GM12878 (cell line): ENCODE results near the gene HSF4. TPM values are rescaled to one million over a fixed set of nuclear protein-coding genes. Genes with fewer than 3 reads are reported as not detected.

Experiments
- BACH1 ChIP-seq: fragments of 450-650 bp; IDR thresholded peaks from 2 replicates; pipeline ENCODE4 v1.6.1; 2017; ENCODE audit warnings: mild to moderate bottlenecking, borderline replicate concordance
- BHLHE40 ChIP-seq, 2 experiments: fragments of 450-650 bp in 1 of 2; IDR thresholded peaks; 2 replicates each; pipeline ENCODE4 v1.6.1; 2011 to 2017; ENCODE audit warnings: low read depth in 2 of 2, borderline replicate concordance in 1 of 2, improper control_type of control experiment in 1 of 2, low read length in 1 of 2, mild to moderate bottlenecking in 1 of 2
- BMI1 ChIP-seq: fragments of 450-650 bp; IDR thresholded peaks from 2 replicates; pipeline ENCODE4 v1.6.1; 2016; ENCODE audit warnings: mild to moderate bottlenecking, moderate library complexity, borderline replicate concordance
- CBFB ChIP-seq: IDR thresholded peaks from 2 replicates; pipeline ENCODE4 v1.6.1; 2016; ENCODE audit warnings: antibody characterized with exemption, low read depth
- CBX3 ChIP-seq: fragments of 200-600 bp; sonication (generic); IDR thresholded peaks from 2 replicates; pipeline ENCODE4 v1.6.1; 2016; ENCODE audit warnings: low read depth, borderline replicate concordance
- DPF2 ChIP-seq: fragments of 450-650 bp; IDR thresholded peaks from 2 replicates; pipeline ENCODE4 v1.6.1; 2017; ENCODE audit warnings: mild to moderate bottlenecking
- GABPA ChIP-seq: IDR thresholded peaks from 2 replicates; pipeline ENCODE4 v1.6.1; 2014; ENCODE audit warnings: antibody characterized with exemption, low read depth, mild to moderate bottlenecking, inconsistent platforms
- IKZF1 ChIP-seq: fragments of 450-650 bp; conservative IDR thresholded peaks from 2 replicates; pipeline ENCODE4 v1.6.1; 2017; ENCODE audit warnings: antibody characterized with exemption, mild to moderate bottlenecking
- LARP7 ChIP-seq: fragments of 450-650 bp; IDR thresholded peaks from 2 replicates; pipeline ENCODE4 v1.6.1; 2017; ENCODE audit warnings: mild to moderate bottlenecking
- NFYA ChIP-seq: IDR thresholded peaks from 2 replicates; pipeline ENCODE4 v1.6.1; 2011; ENCODE audit warnings: low read depth, mild to moderate bottlenecking, low read length, improper control_type of control experiment, borderline replicate concordance
- NKRF ChIP-seq: fragments of 450-650 bp; conservative IDR thresholded peaks from 2 replicates; pipeline ENCODE4 v1.6.1; 2017; ENCODE audit warnings: mild to moderate bottlenecking, moderate library complexity
- POLR2A ChIP-seq: IDR thresholded peaks from 2 replicates; pipeline ENCODE4 v1.6.1; 2011; ENCODE audit warnings: low read depth, mild to moderate bottlenecking, low read length
- POLR2AphosphoS2 ChIP-seq: IDR thresholded peaks from 2 replicates; pipeline ENCODE4 v1.6.1; 2011; ENCODE audit warnings: low read depth, mild to moderate bottlenecking, low read length, improper control_type of control experiment, moderate library complexity
- POU2F2 ChIP-seq: IDR thresholded peaks from 3 replicates; pipeline ENCODE4 v1.6.1; 2011; ENCODE audit warnings: low read depth, mild to moderate bottlenecking, low read length, borderline replicate concordance
- PRDM15 ChIP-seq: fragments of 450-650 bp; formaldehyde crosslinking; IDR thresholded peaks from 2 replicates; pipeline ENCODE4 v1.4.0; 2020; ENCODE audit warnings: mild to moderate bottlenecking, moderate library complexity
- STAT3 ChIP-seq: IDR thresholded peaks from 2 replicates; pipeline ENCODE4 v1.6.1; 2011; ENCODE audit warnings: low read depth, low read length, improper control_type of control experiment
- WRNIP1 ChIP-seq: IDR thresholded peaks from 2 replicates; pipeline ENCODE4 v1.6.1; 2011; ENCODE audit warnings: low read depth, low read length, improper control_type of control experiment, borderline replicate concordance
- ZNF217 ChIP-seq: fragments of 450-650 bp; IDR thresholded peaks from 2 replicates; pipeline ENCODE4 v1.6.1; 2017; ENCODE audit warnings: antibody characterized with exemption, mild to moderate bottlenecking
- polyA plus RNA-seq, 11 experiments: library from polyadenylated mRNA; depleted of rRNA in 4 of 11; unstranded in 6 of 11; stranded (reverse) in 5 of 11; fragments of >200 nt; fragmentation: Nextera tagmentation in 4 of 11; fragmentation: Illumina TruSeq in 1 of 11; extraction: Ambion mirVana in 4 of 11; extraction: Trizol in 1 of 11; gene quantifications; 1 replicate in 1 of 11; 2 replicates in 10 of 11; pipeline versions ENCODE4 v1.2.1 to v1.2.3, GENCODE V29; 2011 to 2016; ENCODE audit warnings: inconsistent platforms in 2 of 11, missing spikeins in 2 of 11, low read depth in 1 of 11
- total RNA-seq, 4 experiments: library from RNA; depleted of rRNA in 3 of 4; stranded (reverse); fragments of >200 nt in 3 of 4; fragmentation: Illumina TruSeq in 1 of 4; extraction: Trizol in 1 of 4; gene quantifications; 2 replicates each; pipeline versions ENCODE4 v1.2.1 to v1.2.3, GENCODE V29; 2013 to 2021
- TF ChIP-seq, protein P1 (sequence below), 3 experiments: IDR thresholded peaks in 2 of 3; conservative IDR thresholded peaks in 1 of 3; 2 replicates each; pipeline ENCODE4 v1.5.1; 2011; ENCODE audit warnings: low read depth in 3 of 3, low read length in 3 of 3, mild to moderate bottlenecking in 3 of 3, control low read depth in 2 of 3, moderate library complexity in 2 of 3, inconsistent platforms in 1 of 3, mixed read lengths in 1 of 3; ENCODE audit not compliant: control insufficient read depth in 2 of 3, insufficient read depth in 1 of 3; ENCODE audit errors: extremely low read depth in 1 of 3
- TF ChIP-seq, protein P2 (sequence below): IDR thresholded peaks from 2 replicates; pipeline ENCODE4 v1.6.1; 2011; ENCODE audit warnings: borderline replicate concordance, low read depth, mild to moderate bottlenecking, moderate library complexity, low read length; ENCODE audit not compliant: insufficient read depth, poor library complexity, severe bottlenecking

The HSF4 gene
- total and polyA plus RNA-seq, 10 of the 15 experiments (the other 5 are each of a cell fraction or from before 2014, with no cell fraction given), result 0.31 to 9.9 (median 2.6) TPM; not detected in 1

- 0 out of 2 replicates have a peak, but pooled peaks have one; percentile 43 for TF ChIP-seq POLR2AphosphoS2
- TF ChIP-seq BHLHE40 (IDR thresholded peaks at IDR 0.05; ENCODE audit: borderline replicate concordance in 1 of 2, low read depth in 2 of 2, low read length in 1 of 2), result peak; percentile 41 to 90; a peak in 3 of 4 replicates
- TF ChIP-seq PRDM15 (CRISPR knock-in tag), result no peak
- no peak for TF ChIP-seq NFYA
- TF ChIP-seq, protein P1, sequence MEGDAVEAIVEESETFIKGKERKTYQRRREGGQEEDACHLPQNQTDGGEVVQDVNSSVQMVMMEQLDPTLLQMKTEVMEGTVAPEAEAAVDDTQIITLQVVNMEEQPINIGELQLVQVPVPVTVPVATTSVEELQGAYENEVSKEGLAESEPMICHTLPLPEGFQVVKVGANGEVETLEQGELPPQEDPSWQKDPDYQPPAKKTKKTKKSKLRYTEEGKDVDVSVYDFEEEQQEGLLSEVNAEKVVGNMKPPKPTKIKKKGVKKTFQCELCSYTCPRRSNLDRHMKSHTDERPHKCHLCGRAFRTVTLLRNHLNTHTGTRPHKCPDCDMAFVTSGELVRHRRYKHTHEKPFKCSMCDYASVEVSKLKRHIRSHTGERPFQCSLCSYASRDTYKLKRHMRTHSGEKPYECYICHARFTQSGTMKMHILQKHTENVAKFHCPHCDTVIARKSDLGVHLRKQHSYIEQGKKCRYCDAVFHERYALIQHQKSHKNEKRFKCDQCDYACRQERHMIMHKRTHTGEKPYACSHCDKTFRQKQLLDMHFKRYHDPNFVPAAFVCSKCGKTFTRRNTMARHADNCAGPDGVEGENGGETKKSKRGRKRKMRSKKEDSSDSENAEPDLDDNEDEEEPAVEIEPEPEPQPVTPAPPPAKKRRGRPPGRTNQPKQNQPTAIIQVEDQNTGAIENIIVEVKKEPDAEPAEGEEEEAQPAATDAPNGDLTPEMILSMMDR (IDR thresholded peaks at IDR 0.05 in 2 of 3, conservative IDR thresholded peaks at IDR 0.05 in 1 of 3; ENCODE audit: control insufficient read depth in 2 of 3, extremely low read depth in 1 of 3, insufficient read depth in 1 of 3, low read depth in 3 of 3, low read length in 3 of 3), result peak in 1 of 3 experiments; percentile 30; a peak in 2 of 6 replicates
- TF ChIP-seq DPF2, result peak; percentile 85
- no peak for TF ChIP-seq CBFB
- peak; percentile 77; the same call in 1 of the 2 replicates for TF ChIP-seq LARP7
- peak; percentile 48; the same call in 1 of the 2 replicates for TF ChIP-seq BACH1
- TF ChIP-seq POU2F2, result no peak
- TF ChIP-seq POLR2A, result peak; percentile 50
- TF ChIP-seq BMI1, result no peak
- no peak for TF ChIP-seq ZNF217
- TF ChIP-seq, protein P2, sequence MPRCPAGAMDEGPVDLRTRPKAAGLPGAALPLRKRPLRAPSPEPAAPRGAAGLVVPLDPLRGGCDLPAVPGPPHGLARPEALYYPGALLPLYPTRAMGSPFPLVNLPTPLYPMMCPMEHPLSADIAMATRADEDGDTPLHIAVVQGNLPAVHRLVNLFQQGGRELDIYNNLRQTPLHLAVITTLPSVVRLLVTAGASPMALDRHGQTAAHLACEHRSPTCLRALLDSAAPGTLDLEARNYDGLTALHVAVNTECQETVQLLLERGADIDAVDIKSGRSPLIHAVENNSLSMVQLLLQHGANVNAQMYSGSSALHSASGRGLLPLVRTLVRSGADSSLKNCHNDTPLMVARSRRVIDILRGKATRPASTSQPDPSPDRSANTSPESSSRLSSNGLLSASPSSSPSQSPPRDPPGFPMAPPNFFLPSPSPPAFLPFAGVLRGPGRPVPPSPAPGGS, result no peak
- no peak for TF ChIP-seq STAT3
- no peak for TF ChIP-seq CBX3
- TF ChIP-seq IKZF1, result peak; percentile 50
- no peak for TF ChIP-seq WRNIP1
- TF ChIP-seq NKRF, result 0 out of 2 replicates have a peak, but pooled peaks have one; percentile 45
- TF ChIP-seq GABPA, result no peak
Measured at GRCh38 chr16:67173808-67174705, 9.5 kb downstream of the HSF4 start (continued).
